Left ventricle myocardium inferior (tissue), 1 donor: ENCODE data around the gene MYO10. TPM values are rescaled to one million over a fixed set of nuclear protein-coding genes. Genes with fewer than 3 reads are reported as not detected.

ENCODE experiments used
- DNase-seq: peaks from one replicate; pipeline ENCODE4 v3.0.0-alpha.2; 2020
- H3K27ac ChIP-seq: fragments of 200-600 bp; replicated peaks from 2 replicates; pipeline ENCODE4 v1.8.0; 2021
- H3K27me3 ChIP-seq: fragments of 200-600 bp; 2 replicates; pipeline ENCODE4 v1.8.0; 2021; ENCODE audit warnings: low read depth
- H3K36me3 ChIP-seq: fragments of 200-600 bp; 2 replicates; pipeline ENCODE4 v1.8.0; 2021
- H3K4me1 ChIP-seq: fragments of 200-600 bp; 2 replicates; pipeline ENCODE4 v1.8.0; 2021
- H3K4me3 ChIP-seq: fragments of 200-600 bp; 2 replicates; pipeline ENCODE4 v1.8.0; 2021; ENCODE audit warnings: mild to moderate bottlenecking, moderate library complexity
- H3K9me3 ChIP-seq: fragments of 200-600 bp; replicated peaks from 2 replicates; pipeline ENCODE4 v1.8.0; 2021
- intact Hi-C: fragments of 100-400 bp; cut with micrococcal nuclease; formaldehyde crosslinking; loops from one replicate; pipeline ENCODE4 v1.11.0; 2022
- total RNA-seq: library from RNA; stranded (reverse); fragmentation: NEBNext Ultra II Directional; extraction: Animal tissue kit (Norgen Biotek cat#: 25700); gene quantifications from one replicate; pipeline ENCODE4 v1.2.1, GENCODE V29; 2021
- TF ChIP-seq, protein P1 (sequence below): fragments of 200-600 bp; IDR thresholded peaks from 2 replicates; pipeline ENCODE4 v1.8.0; 2021; ENCODE audit warnings: antibody characterized with exemption, mild to moderate bottlenecking, borderline replicate concordance
- donor health status: DM: no; HTN: yes; CAD: no; lungs with severe emphysema.

The MYO10 gene
- total RNA-seq, 1 donor from 2014 or later: 5.0 TPM

DNA sequence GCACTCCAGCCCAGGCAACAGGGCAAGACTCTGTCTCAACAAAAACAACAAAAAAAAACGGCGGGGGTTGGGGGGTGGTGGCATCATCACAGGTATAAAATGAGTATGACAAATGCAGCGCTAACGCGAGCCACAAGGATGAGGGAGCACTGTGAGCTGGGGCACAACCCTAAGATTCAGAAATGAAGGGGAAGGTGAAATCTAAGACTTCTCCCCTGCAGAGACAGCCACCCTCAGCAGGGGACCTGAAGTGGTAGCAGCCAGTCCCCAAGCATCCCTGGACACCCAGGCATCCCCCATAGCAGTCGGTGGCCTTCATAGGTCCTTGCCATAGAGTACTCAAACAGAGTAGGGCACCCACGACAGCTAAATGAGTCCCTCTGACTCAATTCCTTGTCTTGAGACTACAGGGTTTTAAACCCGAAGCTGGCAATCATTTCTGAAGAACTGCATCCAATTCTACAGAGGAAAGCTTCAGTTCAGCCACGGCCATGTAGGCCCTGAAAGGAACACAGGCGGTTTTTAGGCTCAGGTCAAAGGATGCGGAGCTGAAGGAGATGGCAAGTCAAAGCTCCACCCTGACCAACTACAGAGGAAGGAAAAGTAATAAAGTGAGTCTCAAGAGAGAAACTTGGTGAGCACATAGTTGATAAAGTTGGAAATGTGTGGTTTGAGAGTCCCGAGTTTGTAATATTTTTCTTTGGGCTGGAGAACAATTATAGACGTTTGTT is 50.3 kb downstream of the MYO10 start:
- H3K27me3 ChIP-seq: peaks cover 15% of the 10 kb centered on the region
- DNase-seq: no peak
- peak overlapping the region; percentile 45 for H3K27ac ChIP-seq
- H3K4me3 ChIP-seq: no peak overlapping the region
- no peaks in the 10 kb centered on the region for H3K9me3 ChIP-seq
- H3K36me3 ChIP-seq: no peaks in the 10 kb centered on the region
- H3K4me1 ChIP-seq: peaks cover 24% of the 10 kb centered on the region
- TF ChIP-seq, protein P1, sequence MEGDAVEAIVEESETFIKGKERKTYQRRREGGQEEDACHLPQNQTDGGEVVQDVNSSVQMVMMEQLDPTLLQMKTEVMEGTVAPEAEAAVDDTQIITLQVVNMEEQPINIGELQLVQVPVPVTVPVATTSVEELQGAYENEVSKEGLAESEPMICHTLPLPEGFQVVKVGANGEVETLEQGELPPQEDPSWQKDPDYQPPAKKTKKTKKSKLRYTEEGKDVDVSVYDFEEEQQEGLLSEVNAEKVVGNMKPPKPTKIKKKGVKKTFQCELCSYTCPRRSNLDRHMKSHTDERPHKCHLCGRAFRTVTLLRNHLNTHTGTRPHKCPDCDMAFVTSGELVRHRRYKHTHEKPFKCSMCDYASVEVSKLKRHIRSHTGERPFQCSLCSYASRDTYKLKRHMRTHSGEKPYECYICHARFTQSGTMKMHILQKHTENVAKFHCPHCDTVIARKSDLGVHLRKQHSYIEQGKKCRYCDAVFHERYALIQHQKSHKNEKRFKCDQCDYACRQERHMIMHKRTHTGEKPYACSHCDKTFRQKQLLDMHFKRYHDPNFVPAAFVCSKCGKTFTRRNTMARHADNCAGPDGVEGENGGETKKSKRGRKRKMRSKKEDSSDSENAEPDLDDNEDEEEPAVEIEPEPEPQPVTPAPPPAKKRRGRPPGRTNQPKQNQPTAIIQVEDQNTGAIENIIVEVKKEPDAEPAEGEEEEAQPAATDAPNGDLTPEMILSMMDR: no peak
- intact Hi-C loops: no loop called here

DNA sequence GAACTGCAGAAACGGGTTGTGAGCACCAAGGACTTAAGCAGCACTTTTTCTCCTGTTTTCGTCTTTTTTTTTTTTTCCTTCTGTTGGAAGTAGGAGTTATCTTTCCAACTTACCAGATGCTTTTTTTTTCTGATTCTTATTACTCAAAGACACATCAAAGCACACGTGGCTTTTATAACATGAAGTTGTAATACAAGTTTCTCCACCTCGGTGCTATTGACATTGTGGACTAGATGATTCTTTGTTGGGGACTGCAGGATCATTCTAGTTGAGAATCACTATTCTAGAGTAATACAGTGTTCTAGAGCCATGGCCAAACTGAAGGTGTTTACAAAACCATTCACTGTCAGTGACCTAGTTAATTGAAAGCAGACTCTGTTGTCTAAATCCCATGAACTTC is 51.5 kb downstream of the MYO10 start:
- H3K36me3 ChIP-seq: no peaks in the 10 kb centered on the region
- intact Hi-C loops: no loop called here
- DNase-seq: no peak
- no peaks in the 10 kb centered on the region for H3K9me3 ChIP-seq
- H3K4me1 ChIP-seq: peaks cover 18% of the 10 kb centered on the region
- H3K4me3 ChIP-seq: no peak overlapping the region
- no peak overlapping the region for H3K27ac ChIP-seq
- TF ChIP-seq, protein P1: no peak
- H3K27me3 ChIP-seq: peaks cover 15% of the 10 kb centered on the region

DNA sequence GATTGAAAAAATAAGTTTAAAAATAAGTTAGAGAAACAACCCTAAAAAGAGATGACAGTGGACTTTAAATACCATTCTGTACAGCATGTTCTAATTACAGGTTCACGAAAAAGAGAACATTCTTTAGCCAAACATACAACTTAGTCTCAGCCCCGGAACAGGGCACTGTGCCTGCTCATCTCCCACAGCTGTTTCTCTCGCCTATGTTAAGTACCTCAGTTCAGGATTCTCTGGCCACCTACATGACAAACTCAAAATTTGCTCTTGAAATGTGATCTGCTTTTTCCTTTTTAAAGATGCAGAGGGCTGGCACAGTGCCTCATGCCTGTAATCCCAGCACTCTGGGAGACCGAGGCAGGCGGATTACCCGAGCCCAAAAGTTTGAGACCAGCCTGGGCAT is 52.3 kb downstream of the MYO10 start:
- intact Hi-C loops: no loop called here
- Histone ChIP-seq H3K27ac (no peak overlapping the region), H3K4me3 (no peak overlapping the region), H3K36me3 (no peaks in the 10 kb centered on the region), H3K4me1 (peaks cover 13% of the 10 kb centered on the region), H3K9me3 (no peaks in the 10 kb centered on the region), H3K27me3 (peaks cover 15% of the 10 kb centered on the region)
- TF ChIP-seq, protein P1: no peak
- DNase-seq: no peak

GRCh38 chr5:16883176-16883575 is 52.9 kb downstream of the MYO10 start:
- Histone ChIP-seq H3K4me1 (peaks cover 13% of the 10 kb centered on the region), H3K36me3 (no peaks in the 10 kb centered on the region), H3K4me3 (no peak overlapping the region), H3K27me3 (peaks cover 14% of the 10 kb centered on the region), H3K27ac (no peak overlapping the region), H3K9me3 (no peaks in the 10 kb centered on the region)
- intact Hi-C loops: no loop called here
- TF ChIP-seq, protein P1: no peak
- DNase-seq: no peak

DNA sequence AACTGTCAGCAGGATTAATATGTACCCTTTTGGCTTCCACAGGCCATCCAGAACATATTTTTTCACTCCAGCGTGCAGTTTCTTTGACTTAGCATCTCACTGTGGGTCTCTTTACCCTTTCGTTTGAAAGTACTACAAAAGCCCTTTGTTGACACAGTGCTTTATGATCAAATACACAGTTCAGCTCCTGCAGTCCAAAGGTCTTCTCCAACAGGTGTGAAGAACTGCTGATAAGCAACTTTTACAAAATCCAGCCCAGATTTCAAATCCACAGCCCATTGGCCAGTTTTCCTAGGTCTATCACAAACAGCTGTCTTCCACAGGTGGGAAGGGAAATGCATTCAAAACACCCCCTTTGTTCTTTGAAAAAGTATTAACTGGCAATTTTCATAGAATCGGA is 54.8 kb downstream of the MYO10 start:
- peaks cover 9% of the 10 kb centered on the region for H3K36me3 ChIP-seq
- H3K4me3 ChIP-seq: no peak overlapping the region
- H3K4me1 ChIP-seq: peaks cover 5% of the 10 kb centered on the region
- TF ChIP-seq, protein P1: no peak
- no peaks in the 10 kb centered on the region for H3K9me3 ChIP-seq
- DNase-seq: no peak
- no peak overlapping the region for H3K27ac ChIP-seq
- no peaks in the 10 kb centered on the region for H3K27me3 ChIP-seq
- intact Hi-C loops: no loop called here
